ENCODE results near the gene TRMT2A.

TRMT2A gene

GRCh38 chr22:20112623-20113511, 4.2 kb downstream of the TRMT2A start:
- H3K36me3 ChIP-seq (ENCODE audit: control insufficient read depth in 4 of 4, insufficient read depth in 4 of 4, low read length in 3 of 4) = peaks cover 0 to 78% (median 55%) of the 10 kb centered on the region in 4 experiments
- no peak overlapping the region for H3K4me3 ChIP-seq (ENCODE audit: control insufficient read depth in 1 of 7, extremely low read depth in 1 of 7, insufficient read depth in 4 of 7, low read depth in 2 of 7, low read length in 6 of 7)
- POLR2A ChIA-PET = no interaction called here

DNA sequence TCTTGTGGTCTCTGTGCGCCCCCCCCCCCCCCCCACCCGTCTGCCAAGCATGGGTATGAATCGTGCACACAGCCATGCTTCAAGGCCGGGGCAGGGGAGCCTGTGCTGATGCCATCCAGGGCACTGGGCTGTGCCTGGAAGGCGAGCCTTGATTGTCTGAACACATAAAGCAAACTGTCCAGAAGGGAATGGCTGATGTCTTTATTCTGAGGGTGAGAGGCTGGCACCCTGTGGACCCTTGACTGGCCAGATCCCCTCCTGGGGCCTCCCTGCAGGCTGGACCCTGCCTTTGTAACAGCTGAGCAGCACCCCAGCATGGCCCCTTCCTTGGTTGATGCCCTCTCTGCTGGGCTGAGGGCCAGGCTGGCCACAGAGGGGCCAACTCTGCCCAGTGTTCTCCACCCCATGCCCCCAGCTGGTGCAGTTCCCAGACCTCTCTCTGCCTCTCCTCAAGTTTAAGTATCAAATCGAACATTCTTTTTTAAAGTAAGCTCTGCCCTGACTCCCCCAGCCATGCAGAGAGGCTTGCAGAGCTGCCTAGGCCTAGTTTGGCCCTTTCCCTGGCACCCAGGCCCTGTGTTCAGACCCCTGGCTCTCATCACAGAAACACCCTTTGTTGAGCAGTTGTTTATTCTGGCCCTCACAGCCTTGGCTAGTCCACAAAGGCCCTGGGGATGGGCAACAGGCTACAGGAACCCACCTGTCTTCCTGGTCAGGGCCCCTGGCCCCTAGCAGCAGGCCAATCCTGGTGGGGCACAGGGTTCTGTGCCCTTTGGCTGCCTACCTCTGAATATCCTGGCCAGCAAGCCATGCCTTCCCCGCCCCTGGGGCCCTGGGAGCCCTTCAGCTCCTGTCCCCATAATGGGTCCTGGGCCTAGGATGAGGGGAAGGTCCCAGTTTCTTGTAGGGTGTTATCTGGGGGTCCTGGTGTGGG, 5.1 kb downstream of the TRMT2A start:
- Histone ChIP-seq H3K27me3 (replicated peaks in 2 of 5; ENCODE audit: control insufficient read depth in 4 of 5, insufficient read depth in 5 of 5, low read length in 4 of 5) (no peaks in the 10 kb centered on the region), H3K4me1 (ENCODE audit: control extremely low read depth in 1 of 4, control insufficient read depth in 4 of 4, insufficient read depth in 4 of 4, low read length in 3 of 4) (peaks cover 0 to 22% (median 13%) of the 10 kb centered on the region in 4 experiments), H3K27ac (ENCODE audit: insufficient read depth in 1 of 2, low read depth in 1 of 2, low read length in 2 of 2, poor library complexity in 1 of 2, severe bottlenecking in 2 of 2) (peak overlapping the region in 1 of 2 experiments; percentile 49), H3K9me3 (ENCODE audit: control extremely low read depth in 1 of 5, control insufficient read depth in 4 of 5, insufficient read depth in 2 of 5, low read depth in 1 of 5, low read length in 4 of 5) (no peaks in the 10 kb centered on the region), H3K4me3 (ENCODE audit: control insufficient read depth in 1 of 7, extremely low read depth in 1 of 7, insufficient read depth in 4 of 7, low read depth in 2 of 7, low read length in 6 of 7) (no peak overlapping the region), H3K36me3 (ENCODE audit: control insufficient read depth in 4 of 4, insufficient read depth in 4 of 4, low read length in 3 of 4) (peaks cover 2 to 87% (median 64%) of the 10 kb centered on the region in 4 experiments)
- 100% methylated on average over 3 of the region's 7 CpGs for WGBS (ENCODE audit: insufficient coverage)
- ChIA-PET POLR2A (no interaction called here), CTCF (interaction anchor here (0.9 to 1.9 kb wide), 4 partner anchors 10 to 90 kb away, joined by 3 to 5 read pairs (median 4); no protein-coding TSS in a partner anchor)
- no peak for DNase-seq

More at GRCh38 chr22:20112623-20113511, 4.2 kb downstream of the TRMT2A start:
- WGBS (ENCODE audit: insufficient coverage) = 99% methylated on average over 14 of the region's 26 CpGs
- H3K27me3 ChIP-seq (replicated peaks in 2 of 5; ENCODE audit: control insufficient read depth in 4 of 5, insufficient read depth in 5 of 5, low read length in 4 of 5) = no peaks in the 10 kb centered on the region
- CTCF ChIA-PET = interaction anchor here (0.9 to 1.0 kb wide), 2 partner anchors 11 to 12 kb away, joined by 3 read pairs; no protein-coding TSS in a partner anchor
- H3K9me3 ChIP-seq (ENCODE audit: control extremely low read depth in 1 of 5, control insufficient read depth in 4 of 5, insufficient read depth in 2 of 5, low read depth in 1 of 5, low read length in 4 of 5) = no peaks in the 10 kb centered on the region
- no peak for DNase-seq
- H3K4me1 ChIP-seq (ENCODE audit: control extremely low read depth in 1 of 4, control insufficient read depth in 4 of 4, insufficient read depth in 4 of 4, low read length in 3 of 4) = peaks cover 0 to 22% (median 13%) of the 10 kb centered on the region in 4 experiments
- H3K27ac ChIP-seq (ENCODE audit: insufficient read depth in 1 of 2, low read depth in 1 of 2, low read length in 2 of 2, poor library complexity in 1 of 2, severe bottlenecking in 2 of 2) = no peak overlapping the region

GRCh38 chr22:20111045-20111688, 5.9 kb downstream of the TRMT2A start:
- Histone ChIP-seq H3K27me3 (replicated peaks in 2 of 5; ENCODE audit: control insufficient read depth in 4 of 5, insufficient read depth in 5 of 5, low read length in 4 of 5) (no peaks in the 10 kb centered on the region), H3K4me3 (ENCODE audit: control insufficient read depth in 1 of 7, extremely low read depth in 1 of 7, insufficient read depth in 4 of 7, low read depth in 2 of 7, low read length in 6 of 7) (no peak overlapping the region), H3K27ac (ENCODE audit: insufficient read depth in 1 of 2, low read depth in 1 of 2, low read length in 2 of 2, poor library complexity in 1 of 2, severe bottlenecking in 2 of 2) (peak overlapping the region in 1 of 2 experiments; percentile 5), H3K4me1 (ENCODE audit: control extremely low read depth in 1 of 4, control insufficient read depth in 4 of 4, insufficient read depth in 4 of 4, low read length in 3 of 4) (peaks cover 0 to 18% (median 8%) of the 10 kb centered on the region in 4 experiments), H3K36me3 (ENCODE audit: control insufficient read depth in 4 of 4, insufficient read depth in 4 of 4, low read length in 3 of 4) (peaks cover 5 to 95% (median 71%) of the 10 kb centered on the region in 4 experiments), H3K9me3 (ENCODE audit: control extremely low read depth in 1 of 5, control insufficient read depth in 4 of 5, insufficient read depth in 2 of 5, low read depth in 1 of 5, low read length in 4 of 5) (no peaks in the 10 kb centered on the region)
- POLR2A ChIA-PET = no interaction called here
- CTCF ChIA-PET = interaction anchor here (0.9 to 1.9 kb wide), 4 partner anchors 9 to 89 kb away, joined by 3 to 5 read pairs (median 4); no protein-coding TSS in a partner anchor
- peak; percentile 60 to 81 (median 72) for DNase-seq
- 77% methylated on average over 8 of the region's 14 CpGs for WGBS (ENCODE audit: insufficient coverage)

DNA sequence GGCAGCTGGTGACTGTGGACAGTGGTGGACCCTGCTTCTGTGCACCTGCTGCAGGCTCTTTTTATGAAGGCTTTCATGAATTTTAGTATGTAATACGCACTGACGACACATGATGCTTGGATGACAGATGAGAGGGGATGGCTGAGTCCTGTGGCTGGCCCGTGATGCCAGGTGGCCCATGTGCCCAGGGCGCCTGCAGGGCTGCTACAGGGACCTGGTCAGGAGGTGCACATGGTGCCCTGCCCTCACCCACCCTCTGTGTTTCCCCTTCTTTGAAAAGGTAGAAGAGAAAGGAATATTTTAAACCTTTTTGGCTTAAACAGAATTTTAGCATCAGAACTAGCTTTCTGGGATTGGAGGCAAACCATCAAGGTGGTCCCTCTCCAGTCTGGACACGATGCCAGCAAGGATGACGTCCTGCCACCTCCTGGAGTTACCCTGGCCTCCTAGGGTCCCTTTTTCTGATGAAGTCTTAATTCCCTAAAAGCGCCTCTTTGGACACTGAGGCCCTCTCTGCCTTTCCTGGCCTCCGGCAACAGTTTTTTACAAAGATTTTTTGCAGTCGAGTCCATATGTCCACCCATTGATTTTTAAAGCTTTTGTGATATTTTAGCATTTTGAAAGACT, 6.6 kb downstream of the TRMT2A start:
- 100% methylated on average over 9 of the region's 9 CpGs for WGBS (ENCODE audit: insufficient coverage)
- Histone ChIP-seq H3K27ac (ENCODE audit: insufficient read depth in 1 of 2, low read depth in 1 of 2, low read length in 2 of 2, poor library complexity in 1 of 2, severe bottlenecking in 2 of 2) (no peak overlapping the region), H3K36me3 (ENCODE audit: control insufficient read depth in 4 of 4, insufficient read depth in 4 of 4, low read length in 3 of 4) (peaks cover 5 to 98% (median 77%) of the 10 kb centered on the region in 4 experiments), H3K27me3 (replicated peaks in 2 of 5; ENCODE audit: control insufficient read depth in 4 of 5, insufficient read depth in 5 of 5, low read length in 4 of 5) (no peaks in the 10 kb centered on the region), H3K4me3 (ENCODE audit: control insufficient read depth in 1 of 7, extremely low read depth in 1 of 7, insufficient read depth in 4 of 7, low read depth in 2 of 7, low read length in 6 of 7) (no peak overlapping the region), H3K9me3 (ENCODE audit: control extremely low read depth in 1 of 5, control insufficient read depth in 4 of 5, insufficient read depth in 2 of 5, low read depth in 1 of 5, low read length in 4 of 5) (no peaks in the 10 kb centered on the region), H3K4me1 (ENCODE audit: control extremely low read depth in 1 of 4, control insufficient read depth in 4 of 4, insufficient read depth in 4 of 4, low read length in 3 of 4) (peaks cover 0 to 11% (median 1%) of the 10 kb centered on the region in 4 experiments)
- CTCF ChIA-PET = interaction anchor here (0.8 to 1.9 kb wide), 5 partner anchors 9 to 88 kb away, joined by 3 to 5 read pairs (median 3); no protein-coding TSS in a partner anchor
- POLR2A ChIA-PET = no interaction called here
- no peak for DNase-seq

GRCh38 chr22:20109411-20110358, 7.3 kb downstream of the TRMT2A start:
- 98% methylated on average over 22 of the region's 23 CpGs for WGBS (ENCODE audit: insufficient coverage)
- Histone ChIP-seq H3K9me3 (ENCODE audit: control extremely low read depth in 1 of 5, control insufficient read depth in 4 of 5, insufficient read depth in 2 of 5, low read depth in 1 of 5, low read length in 4 of 5) (no peaks in the 10 kb centered on the region), H3K27me3 (replicated peaks in 2 of 5; ENCODE audit: control insufficient read depth in 4 of 5, insufficient read depth in 5 of 5, low read length in 4 of 5) (no peaks in the 10 kb centered on the region), H3K4me3 (ENCODE audit: control insufficient read depth in 1 of 7, extremely low read depth in 1 of 7, insufficient read depth in 4 of 7, low read depth in 2 of 7, low read length in 6 of 7) (no peak overlapping the region), H3K4me1 (ENCODE audit: control extremely low read depth in 1 of 4, control insufficient read depth in 4 of 4, insufficient read depth in 4 of 4, low read length in 3 of 4) (peaks cover 0 to 8% (median 1%) of the 10 kb centered on the region in 4 experiments), H3K27ac (ENCODE audit: insufficient read depth in 1 of 2, low read depth in 1 of 2, low read length in 2 of 2, poor library complexity in 1 of 2, severe bottlenecking in 2 of 2) (no peak overlapping the region), H3K36me3 (ENCODE audit: control insufficient read depth in 4 of 4, insufficient read depth in 4 of 4, low read length in 3 of 4) (peaks cover 7 to 98% (median 76%) of the 10 kb centered on the region in 4 experiments)
- no peak for DNase-seq
- POLR2A ChIA-PET = no interaction called here
- CTCF ChIA-PET = interaction anchor here (0.8 to 1.2 kb wide), 3 partner anchors 16 to 22 kb away, joined by 3 read pairs; no protein-coding TSS in a partner anchor

Data from common myeloid progenitor, CD34-positive (primary cell).